SU-DHL-6 (cell line): ENCODE data around the gene NACC1.

ENCODE experiments used
- H2AFZ ChIP-seq: fragments of 200-600 bp; sonication (generic); 2 replicates; pipeline ENCODE4 v1.6.1; 2014; ENCODE audit warnings: low read depth, mild to moderate bottlenecking, moderate library complexity, mixed read lengths, antibody characterized with exemption, low read length; ENCODE audit not compliant: severe bottlenecking
- H3F3A ChIP-seq: fragments of 200-600 bp; shearing (Covaris generic); 2 replicates; pipeline ENCODE4 v1.6.0; 2016; ENCODE audit warnings: antibody characterized with exemption, mild to moderate bottlenecking; ENCODE audit not compliant: insufficient read depth
- H3K27ac ChIP-seq: fragments of 200-600 bp; sonication (generic); 2 replicates; pipeline ENCODE4 v1.5.1; 2016; ENCODE audit warnings: low read depth, mild to moderate bottlenecking, low read length, moderate library complexity, mixed read lengths
- H3K27me3 ChIP-seq: fragments of 200-600 bp; sonication (generic), shearing (Covaris generic); 2 replicates; pipeline ENCODE4 v1.6.0; 2014; ENCODE audit warnings: mild to moderate bottlenecking, low read length
- H3K36me3 ChIP-seq: fragments of 200-600 bp; sonication (generic); 2 replicates; pipeline ENCODE4 v1.6.1; 2014; ENCODE audit warnings: mild to moderate bottlenecking, low read length, mixed read lengths
- H3K4me2 ChIP-seq: fragments of 300-600, 200-600 bp; shearing (Covaris generic), sonication (generic); 2 replicates; pipeline ENCODE4 v1.6.0; 2014; ENCODE audit warnings: low read length, low read depth, mild to moderate bottlenecking; ENCODE audit not compliant: poor library complexity, severe bottlenecking
- H3K4me3 ChIP-seq: fragments of 200-600 bp; sonication (generic); 2 replicates; pipeline ENCODE4 v1.5.1; 2014; ENCODE audit warnings: antibody characterized with exemption, low read length, mild to moderate bottlenecking, mixed read lengths; ENCODE audit not compliant: insufficient read depth, poor library complexity, severe bottlenecking
- H3K79me2 ChIP-seq: fragments of 200-600 bp; sonication (generic); 2 replicates; pipeline ENCODE4 v1.6.1; 2014; ENCODE audit warnings: mild to moderate bottlenecking, low read length, moderate library complexity; ENCODE audit not compliant: insufficient read depth
- H3K9ac ChIP-seq: fragments of 200-600 bp; sonication (generic); 2 replicates; pipeline ENCODE4 v1.7.0; 2014; ENCODE audit warnings: mild to moderate bottlenecking, low read length
- H3K9me2 ChIP-seq: fragments of 200-600 bp; sonication (generic); replicated peaks from 2 replicates; pipeline ENCODE4 v1.6.1; 2014; ENCODE audit warnings: low read length; ENCODE audit not compliant: insufficient read depth
- H3K9me3 ChIP-seq: fragments of 200-600 bp; sonication (generic); 2 replicates; pipeline ENCODE4 v1.6.1; 2014; ENCODE audit warnings: low read length, mixed read lengths; ENCODE audit not compliant: insufficient read depth
- H4K20me1 ChIP-seq: fragments of 200-600 bp; sonication (generic); 2 replicates; pipeline ENCODE4 v1.6.1; 2014; ENCODE audit warnings: low read depth, mild to moderate bottlenecking, antibody characterized with exemption, low read length, moderate library complexity, mixed read lengths
- CTCF ChIP-seq: fragments of 200-600 bp; sonication (generic); IDR thresholded peaks from one replicate; pipeline ENCODE4 v1.5.1; 2017; ENCODE audit warnings: antibody characterized with exemption, mild to moderate bottlenecking, low read length, moderate library complexity; ENCODE audit not compliant: insufficient read depth, poor library complexity, severe bottlenecking
- EZH2phosphoT487 ChIP-seq: fragments of 200-600 bp; sonication (generic), shearing (Covaris generic); conservative IDR thresholded peaks from 2 replicates; pipeline ENCODE4 v1.6.1; 2018; ENCODE audit warnings: mild to moderate bottlenecking, antibody characterized with exemption, low read length, moderate library complexity, mixed read lengths

NACC1 gene

GRCh38 chr19:13187419-13187818, 69.4 kb downstream of the NACC1 start:
- H3K9me2 ChIP-seq = no peaks in the 10 kb centered on the region
- H2AFZ ChIP-seq = no peak overlapping the region
- no peaks in the 10 kb centered on the region for H3F3A ChIP-seq
- H3K4me3 ChIP-seq = no peak overlapping the region
- no peak overlapping the region for H3K27ac ChIP-seq
- TF ChIP-seq CTCF (no peak), EZH2phosphoT487 (no peak)
- no peaks in the 10 kb centered on the region for H3K36me3 ChIP-seq
- no peaks in the 10 kb centered on the region for H3K9me3 ChIP-seq
- no peaks in the 10 kb centered on the region for H3K27me3 ChIP-seq
- no peaks in the 10 kb centered on the region for H4K20me1 ChIP-seq
- H3K9ac ChIP-seq = no peak overlapping the region
- H3K4me2 ChIP-seq = no peak overlapping the region
- H3K79me2 ChIP-seq = no peaks in the 10 kb centered on the region

GRCh38 chr19:13189600-13189999, 71.5 kb downstream of the NACC1 start:
- no peaks in the 10 kb centered on the region for H3K36me3 ChIP-seq
- H3K9me2 ChIP-seq = no peaks in the 10 kb centered on the region
- H3K9ac ChIP-seq = no peak overlapping the region
- TF ChIP-seq EZH2phosphoT487 = no peak
- no peak for TF ChIP-seq CTCF
- no peak overlapping the region for H3K4me2 ChIP-seq
- H4K20me1 ChIP-seq = no peaks in the 10 kb centered on the region
- no peaks in the 10 kb centered on the region for H3K27me3 ChIP-seq
- H3K79me2 ChIP-seq = no peaks in the 10 kb centered on the region
- no peaks in the 10 kb centered on the region for H3F3A ChIP-seq
- no peak overlapping the region for H3K27ac ChIP-seq
- no peak overlapping the region for H3K4me3 ChIP-seq
- no peaks in the 10 kb centered on the region for H3K9me3 ChIP-seq
- H2AFZ ChIP-seq = no peak overlapping the region
